Nucleus accumbens (tissue), 56 donors: ENCODE measurements around the gene PIK3C2B.
A peak's percentile ranks its signal among the peaks of the same experiment; 100 is the strongest.
"Not testable (repeated sequence)": the region's sequence is repeated elsewhere in the genome, so short reads cannot be mapped to it uniquely, and the experiment has no call there.

ENCODE experiments used
- DNase-seq, 56 donors: peaks; one replicate each; lab custom pipeline; 2025; lab: John Stamatoyannopoulos, UW

Gene PIK3C2B, protein sequence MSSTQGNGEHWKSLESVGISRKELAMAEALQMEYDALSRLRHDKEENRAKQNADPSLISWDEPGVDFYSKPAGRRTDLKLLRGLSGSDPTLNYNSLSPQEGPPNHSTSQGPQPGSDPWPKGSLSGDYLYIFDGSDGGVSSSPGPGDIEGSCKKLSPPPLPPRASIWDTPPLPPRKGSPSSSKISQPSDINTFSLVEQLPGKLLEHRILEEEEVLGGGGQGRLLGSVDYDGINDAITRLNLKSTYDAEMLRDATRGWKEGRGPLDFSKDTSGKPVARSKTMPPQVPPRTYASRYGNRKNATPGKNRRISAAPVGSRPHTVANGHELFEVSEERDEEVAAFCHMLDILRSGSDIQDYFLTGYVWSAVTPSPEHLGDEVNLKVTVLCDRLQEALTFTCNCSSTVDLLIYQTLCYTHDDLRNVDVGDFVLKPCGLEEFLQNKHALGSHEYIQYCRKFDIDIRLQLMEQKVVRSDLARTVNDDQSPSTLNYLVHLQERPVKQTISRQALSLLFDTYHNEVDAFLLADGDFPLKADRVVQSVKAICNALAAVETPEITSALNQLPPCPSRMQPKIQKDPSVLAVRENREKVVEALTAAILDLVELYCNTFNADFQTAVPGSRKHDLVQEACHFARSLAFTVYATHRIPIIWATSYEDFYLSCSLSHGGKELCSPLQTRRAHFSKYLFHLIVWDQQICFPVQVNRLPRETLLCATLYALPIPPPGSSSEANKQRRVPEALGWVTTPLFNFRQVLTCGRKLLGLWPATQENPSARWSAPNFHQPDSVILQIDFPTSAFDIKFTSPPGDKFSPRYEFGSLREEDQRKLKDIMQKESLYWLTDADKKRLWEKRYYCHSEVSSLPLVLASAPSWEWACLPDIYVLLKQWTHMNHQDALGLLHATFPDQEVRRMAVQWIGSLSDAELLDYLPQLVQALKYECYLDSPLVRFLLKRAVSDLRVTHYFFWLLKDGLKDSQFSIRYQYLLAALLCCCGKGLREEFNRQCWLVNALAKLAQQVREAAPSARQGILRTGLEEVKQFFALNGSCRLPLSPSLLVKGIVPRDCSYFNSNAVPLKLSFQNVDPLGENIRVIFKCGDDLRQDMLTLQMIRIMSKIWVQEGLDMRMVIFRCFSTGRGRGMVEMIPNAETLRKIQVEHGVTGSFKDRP (N-terminal part only)

DNA sequence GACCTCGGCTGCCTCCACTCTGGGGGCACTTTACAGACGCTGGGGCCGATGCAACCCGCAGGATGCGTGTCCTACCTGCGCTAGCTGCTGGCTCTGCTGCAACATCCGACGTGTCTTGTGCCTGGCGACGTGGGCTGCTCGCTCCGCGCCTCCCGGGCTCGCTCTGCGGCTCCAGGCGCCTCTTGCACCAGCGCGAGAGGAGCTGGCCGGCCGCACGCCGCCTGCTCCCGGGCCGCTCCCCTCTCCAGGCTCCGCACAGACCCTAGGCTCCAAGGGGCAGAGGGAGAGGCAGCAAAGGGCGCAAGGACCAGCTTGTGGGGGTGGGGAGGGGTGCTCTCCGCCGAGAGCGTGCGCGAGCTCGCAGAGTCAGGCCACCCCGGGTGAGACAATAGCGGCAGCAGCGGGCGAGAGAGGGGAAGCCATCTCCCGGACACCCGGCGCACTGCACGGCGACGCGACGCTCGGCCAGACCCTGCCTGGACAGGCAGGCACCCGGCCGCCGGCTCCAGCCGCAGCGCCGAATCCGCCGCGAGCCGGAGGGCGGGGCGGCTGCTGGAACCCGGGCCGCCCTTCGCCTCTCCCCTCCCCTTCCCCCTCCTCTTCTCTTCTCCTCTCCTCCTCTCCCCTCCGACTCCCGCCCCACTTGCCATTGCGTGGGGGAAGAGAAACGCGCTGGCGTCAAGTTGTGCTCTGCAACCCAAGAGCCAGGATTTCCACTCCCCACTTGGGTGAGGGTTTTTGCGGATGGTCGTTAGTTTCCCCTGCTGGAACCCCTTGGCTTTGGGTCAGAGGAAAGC is at the start of gene PIK3C2B:
Gene PIK3C2B, minus strand, starts transcription at position 525 of the 797 bp plus-strand sequence. CDS start 25,003 bp downstream, outside the sequence.
- peak in 53 of 56 donors; percentile 55 to 94 (median 84) for DNase-seq

DNA sequence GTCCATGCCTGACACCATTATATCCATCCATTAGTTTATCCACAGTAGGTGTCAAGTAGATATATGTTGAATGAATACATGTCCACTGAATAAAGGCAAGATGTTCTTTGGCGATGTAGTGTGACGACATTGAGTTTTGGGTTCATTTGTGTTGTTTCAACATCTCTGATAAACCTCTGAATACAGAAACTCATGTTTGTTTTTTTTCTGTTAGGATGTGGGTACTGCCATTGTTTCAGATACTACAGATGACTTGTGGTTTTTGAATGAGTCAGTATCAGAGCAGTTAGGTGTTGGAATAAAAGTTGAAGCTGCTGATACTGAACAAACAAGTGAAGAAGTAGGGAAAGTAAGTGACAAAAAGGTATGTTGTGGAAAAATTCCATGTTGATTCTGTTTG is 49.7 kb upstream of the PIK3C2B start:
- DNase-seq: no peak

GRCh38 chr1:204541626-204542025 is 47.0 kb upstream of the PIK3C2B start:
- no peak for DNase-seq

DNA sequence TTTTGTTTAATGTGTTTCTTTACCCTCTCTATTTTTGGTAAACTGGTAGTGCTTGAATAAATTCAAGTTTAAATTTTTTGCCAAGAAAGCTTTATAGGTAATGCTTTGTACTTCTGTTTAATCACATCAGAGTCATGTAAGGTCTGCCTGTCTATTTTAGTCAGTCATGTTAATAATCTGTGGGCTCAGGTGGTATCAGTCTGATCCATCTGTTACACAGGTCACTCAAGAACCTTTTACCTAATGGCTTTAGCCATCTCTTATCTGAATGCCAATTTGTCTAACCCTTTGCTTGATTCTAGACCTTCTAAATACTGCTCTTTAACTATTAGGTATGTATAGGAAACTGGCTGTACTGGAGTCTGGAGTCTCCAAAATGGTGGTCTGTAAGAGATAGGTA is 38.2 kb upstream of the PIK3C2B start:
- DNase-seq: no peak

DNA sequence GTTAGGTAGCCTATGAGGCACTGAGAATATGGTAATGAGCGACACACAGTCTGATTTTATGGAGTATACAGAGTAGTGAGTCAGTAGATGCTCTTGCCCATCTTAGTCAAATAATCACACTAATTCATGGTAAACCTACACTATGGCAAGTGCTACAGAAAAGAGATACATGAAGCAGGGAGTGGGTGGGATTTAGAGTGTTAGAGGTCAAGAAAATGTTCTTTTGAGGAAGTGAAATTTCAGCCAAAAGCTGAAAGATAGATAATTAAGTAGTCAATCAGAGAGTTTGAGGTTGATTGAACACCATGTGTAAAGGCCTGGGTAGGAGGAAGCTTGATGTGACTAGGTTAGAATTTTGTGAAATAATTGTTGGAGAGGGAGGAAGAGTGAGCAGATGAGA is 36.3 kb upstream of the PIK3C2B start:
- no peak for DNase-seq

GRCh38 chr1:204529371-204529895 is 34.8 kb upstream of the PIK3C2B start:
- DNase-seq: no peak

- no peak for DNase-seq
Measured at GRCh38 chr1:204528677-204529076, 34.1 kb upstream of the PIK3C2B start.

DNA sequence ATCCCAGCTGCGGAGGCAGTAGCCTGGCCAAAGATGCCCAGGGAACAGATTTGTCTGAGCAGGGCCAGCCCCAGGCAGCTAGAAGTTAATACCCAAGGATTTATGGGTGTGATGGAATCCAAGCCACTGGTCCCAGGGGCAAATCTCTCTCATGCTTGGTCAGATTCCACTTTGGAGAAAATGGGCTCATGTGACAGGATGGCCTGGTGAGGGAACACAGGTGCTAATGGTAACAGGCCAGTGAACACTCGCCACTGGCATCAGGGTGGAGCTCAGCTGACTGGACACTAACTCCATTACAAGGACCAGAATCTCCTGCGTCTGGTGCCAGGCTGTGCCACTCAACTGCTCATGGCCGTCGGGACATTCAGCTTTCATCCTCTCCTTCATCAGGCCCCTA is 33.6 kb upstream of the PIK3C2B start:
- DNase-seq: no peak

- no peak for DNase-seq
Measured at GRCh38 chr1:204524986-204525385, 30.4 kb upstream of the PIK3C2B start.

GRCh38 chr1:204523605-204524215 is 29.1 kb upstream of the PIK3C2B start:
- no peak for DNase-seq

DNA sequence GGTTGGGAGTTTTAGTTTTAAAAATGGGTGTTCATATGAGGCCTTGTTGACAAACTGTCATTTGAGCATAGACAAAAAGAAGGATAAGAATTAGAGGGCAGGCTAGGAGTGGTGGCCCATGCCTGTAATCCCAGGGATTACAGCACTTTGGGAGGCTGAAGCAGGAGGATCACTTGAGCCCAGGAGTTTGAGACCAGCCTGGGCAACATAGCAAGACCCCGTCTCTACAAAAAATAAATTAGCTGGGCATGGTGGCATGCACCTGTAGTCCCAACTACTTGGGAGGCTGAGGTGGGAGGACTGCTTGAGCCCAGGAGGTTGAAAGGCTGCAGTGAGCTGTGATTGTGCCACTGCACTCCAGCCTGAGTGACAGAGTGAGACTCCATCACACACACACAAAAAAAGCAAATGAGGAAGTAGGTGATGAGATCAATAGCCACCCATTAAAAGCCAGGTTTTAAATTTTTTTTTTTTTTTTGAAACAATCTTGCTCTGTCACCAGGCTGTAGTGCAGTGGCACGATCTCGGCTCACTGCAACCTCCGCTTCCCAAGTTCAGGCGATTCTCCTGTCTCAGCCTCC is 27.4 kb upstream of the PIK3C2B start:
- DNase-seq: not testable (repeated sequence)

DNA sequence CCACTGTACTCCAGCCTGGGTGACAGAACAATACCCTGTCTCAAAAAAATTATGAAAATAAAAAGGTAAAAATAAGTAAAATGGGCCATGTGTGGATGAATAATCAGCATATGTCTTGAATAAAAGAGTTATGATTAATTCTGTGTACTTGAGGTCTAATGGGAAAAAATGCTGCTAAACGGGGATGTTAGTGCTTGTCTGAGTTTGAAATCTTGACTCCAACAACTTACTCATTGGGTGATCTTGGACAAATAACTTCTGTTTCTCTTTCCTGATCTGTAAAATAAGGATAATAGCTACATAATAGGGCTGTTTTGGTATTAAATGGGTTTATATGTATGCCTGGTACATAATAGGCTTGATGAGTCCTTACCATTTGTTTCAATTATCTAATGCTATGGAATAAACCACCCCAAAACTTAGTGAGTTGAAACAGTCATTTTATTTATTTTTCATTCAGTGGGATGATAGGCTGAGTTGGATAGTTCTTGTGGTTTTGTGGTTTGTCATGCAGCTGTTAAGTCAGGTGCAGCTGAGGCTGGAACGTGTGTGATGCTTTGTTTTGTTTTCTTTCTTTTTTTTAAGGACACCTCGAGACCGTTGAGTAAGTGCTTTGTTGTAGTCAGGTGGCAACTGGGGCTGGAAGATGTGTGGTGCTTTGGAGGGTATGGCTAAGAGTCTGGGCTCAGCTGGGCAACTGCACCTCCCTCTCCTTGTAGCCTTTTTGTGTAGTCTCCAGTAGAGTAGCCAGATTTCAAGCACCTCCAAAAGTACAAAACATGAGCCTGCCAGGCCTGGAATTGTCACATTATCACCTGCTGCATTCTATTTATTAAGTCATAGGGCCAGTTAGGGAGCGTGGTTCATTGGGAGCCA is 26.5 kb upstream of the PIK3C2B start:
- DNase-seq: no peak

GRCh38 chr1:204517382-204517781 is 22.8 kb upstream of the PIK3C2B start:
- not testable (repeated sequence) for DNase-seq

DNA sequence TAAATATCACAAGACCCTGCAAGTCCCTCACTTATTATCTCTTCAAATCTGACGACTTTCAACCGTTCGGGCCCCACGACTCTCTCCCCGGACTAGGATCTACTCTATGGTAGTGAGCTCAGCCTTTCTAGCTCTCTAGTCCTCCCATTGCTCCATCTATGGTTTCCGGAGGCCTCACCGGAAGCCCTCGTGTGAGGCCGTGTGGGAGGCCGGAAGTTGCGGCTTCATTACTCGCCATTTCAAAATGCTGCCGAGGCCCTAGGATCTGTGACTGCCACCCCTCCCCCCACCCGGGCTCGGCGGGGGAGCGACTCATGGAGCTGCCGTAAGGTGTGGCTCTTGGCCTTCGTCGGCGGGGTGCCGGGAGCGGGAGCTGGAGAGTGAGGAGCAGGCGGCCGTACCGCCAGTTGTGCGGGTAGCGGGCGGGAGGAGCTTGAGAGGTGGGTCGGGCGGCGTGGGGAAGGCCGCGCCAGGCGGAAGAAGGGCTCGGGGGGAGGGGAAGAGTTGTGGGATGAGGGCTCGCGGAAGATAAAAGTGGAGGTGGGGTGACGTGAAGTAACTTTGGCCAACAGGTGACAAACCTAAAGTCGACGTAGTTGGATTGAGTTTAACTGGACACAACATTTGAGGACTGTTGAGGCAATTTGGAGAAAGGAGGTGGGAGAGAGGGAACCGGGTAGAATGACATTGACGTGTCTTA is 21.7 kb upstream of the PIK3C2B start, which contains the start of gene MDM4:
Gene MDM4, plus strand, starts transcription at position 227 of the 700 bp plus-strand sequence. CDS start 9,113 bp downstream, outside the sequence.
- peak; percentile 56 to 94 (median 86) for DNase-seq

DNA sequence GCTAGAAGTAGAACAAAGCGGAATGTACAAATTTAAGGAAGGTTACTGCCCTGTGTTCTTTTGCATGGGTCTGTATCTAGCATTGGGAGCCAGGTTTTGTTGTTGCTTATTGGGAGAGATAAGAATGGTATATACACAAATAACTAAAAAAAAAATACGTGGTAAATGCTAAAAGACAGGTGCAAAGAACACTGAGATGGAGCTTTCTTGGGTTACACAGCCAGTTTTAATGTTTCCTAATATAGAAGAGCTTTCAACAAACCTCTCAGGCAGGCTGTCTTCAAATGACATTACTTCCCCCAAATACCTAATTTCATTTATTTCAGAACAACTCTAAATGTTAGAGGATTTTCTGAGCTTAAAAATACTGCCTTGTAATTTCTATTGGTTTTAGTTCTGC is 20.2 kb upstream of the PIK3C2B start:
- no peak for DNase-seq

GRCh38 chr1:204513117-204513716 is 18.6 kb upstream of the PIK3C2B start:
- DNase-seq: peak in 2 of 56 donors; percentile 3 to 9

DNA sequence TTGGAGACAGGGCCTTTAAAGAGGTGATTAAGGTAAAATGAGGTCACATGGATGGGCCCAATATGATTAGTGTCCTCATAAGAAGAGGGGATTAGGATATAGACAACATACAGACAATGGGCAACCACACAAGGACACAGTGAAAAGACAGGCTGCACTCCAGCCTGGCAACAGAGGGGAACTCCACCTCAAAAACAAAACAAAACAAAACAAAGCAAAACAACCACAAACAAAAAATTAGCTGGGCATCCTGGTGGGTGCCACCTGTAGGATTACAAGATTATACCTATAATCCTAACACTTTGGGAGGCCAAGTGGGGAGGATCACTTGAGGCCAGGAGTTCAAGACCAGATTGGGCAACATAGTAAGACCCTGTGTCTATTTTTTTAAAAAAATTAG is 16.8 kb upstream of the PIK3C2B start:
- DNase-seq: no peak
